Sigmoid colon (tissue), 7 donors: ENCODE measurements around the gene ATP10A. TPM values are rescaled to one million over a fixed set of nuclear protein-coding genes. Genes with fewer than 3 reads are reported as not detected.

Source experiments
- DNase-seq: peaks from one replicate; pipeline ENCODE4 v3.0.0-alpha.2; 2019
- H3K27ac ChIP-seq, 4 donors: fragments of 200-600 bp; sonication (generic); one replicate each; pipeline ENCODE4 v1.5.1; 2016 to 2019; ENCODE audit warnings: mild to moderate bottlenecking in 1 of 4
- H3K27me3 ChIP-seq, 3 donors: fragments of 200-600 bp; sonication (generic); one replicate each; pipeline ENCODE4 v1.5.1; 2019; ENCODE audit warnings: mild to moderate bottlenecking in 1 of 3
- H3K36me3 ChIP-seq, 4 donors: fragments of 200-600 bp; sonication (generic); one replicate each; pipeline ENCODE4 v1.5.1; 2016 to 2019
- H3K4me1 ChIP-seq, 4 donors: fragments of 200-600 bp; sonication (generic); one replicate each; pipeline ENCODE4 v1.5.1; 2017 to 2019
- H3K4me3 ChIP-seq, 4 donors: fragments of 200-600 bp; sonication (generic); one replicate each; pipeline ENCODE4 v1.5.1; 2017 to 2019; ENCODE audit warnings: mild to moderate bottlenecking in 2 of 4, moderate library complexity in 1 of 4
- H3K9me3 ChIP-seq, 4 donors: fragments of 200-600 bp in 3 of 4; sonication (generic) in 3 of 4; one replicate each; pipeline versions ENCODE4 v1.5.1 to v1.6.1; 2013 to 2019
- EP300 ChIP-seq, 4 donors: sonication (generic); formaldehyde crosslinking; IDR thresholded peaks; one replicate each; pipeline ENCODE4 v1.6.1; 2017; ENCODE audit warnings: antibody characterized with exemption in 4 of 4
- POLR2A ChIP-seq, 2 donors: fragments of 450-650 bp; IDR thresholded peaks; one replicate each; pipeline ENCODE4 v1.6.1; 2016; ENCODE audit warnings: antibody characterized with exemption in 2 of 2, mild to moderate bottlenecking in 2 of 2, moderate library complexity in 2 of 2
- POLR2AphosphoS5 ChIP-seq, 4 donors: sonication (generic); formaldehyde crosslinking; IDR thresholded peaks; one replicate each; pipeline ENCODE4 v1.6.1; 2017; ENCODE audit warnings: antibody characterized with exemption in 4 of 4
- WGBS, 2 donors: extraction: QIAGEN DNeasy Blood & Tissue Kit; methylation state at CpG; one replicate each; pipeline ENCODE4 v1.1.7; 2013; 5-methylcytosine and 5-hydroxymethylcytosine counted together
- intact Hi-C: fragments of 100-400 bp; cut with DNase I; formaldehyde crosslinking; loops from one replicate; pipeline ENCODE4 v1.15.1; 2023
- polyA plus RNA-seq, 3 donors: library from polyadenylated mRNA; stranded (reverse); fragments of 200-250 nt; gene quantifications; one replicate each; pipeline ENCODE4 v1.2.3, GENCODE V29; 2013
- total RNA-seq, 4 donors: library from RNA; depleted of rRNA; stranded (reverse); fragments of >200 nt; gene quantifications; one replicate each; pipeline ENCODE4 v1.1.0, GENCODE V29; 2016
- TF ChIP-seq, protein P1 (sequence below), 4 experiments: fragments of 450-650 bp in 3 of 4; fragments of 200-600 bp in 1 of 4; IDR thresholded peaks; one replicate each; pipeline ENCODE4 v1.5.1; 2016 to 2019; ENCODE audit warnings: antibody characterized with exemption in 4 of 4, mild to moderate bottlenecking in 3 of 4, moderate library complexity in 2 of 4
- donor health status: healthy with polysubstance abuse.
- donor health status: Bipolar disorder and iron deficiency.
- donor health status: healthy.

The ATP10A gene
- total and polyA plus RNA-seq, 7 donors: 0.23 to 7.7 (median 2.9) TPM

DNA sequence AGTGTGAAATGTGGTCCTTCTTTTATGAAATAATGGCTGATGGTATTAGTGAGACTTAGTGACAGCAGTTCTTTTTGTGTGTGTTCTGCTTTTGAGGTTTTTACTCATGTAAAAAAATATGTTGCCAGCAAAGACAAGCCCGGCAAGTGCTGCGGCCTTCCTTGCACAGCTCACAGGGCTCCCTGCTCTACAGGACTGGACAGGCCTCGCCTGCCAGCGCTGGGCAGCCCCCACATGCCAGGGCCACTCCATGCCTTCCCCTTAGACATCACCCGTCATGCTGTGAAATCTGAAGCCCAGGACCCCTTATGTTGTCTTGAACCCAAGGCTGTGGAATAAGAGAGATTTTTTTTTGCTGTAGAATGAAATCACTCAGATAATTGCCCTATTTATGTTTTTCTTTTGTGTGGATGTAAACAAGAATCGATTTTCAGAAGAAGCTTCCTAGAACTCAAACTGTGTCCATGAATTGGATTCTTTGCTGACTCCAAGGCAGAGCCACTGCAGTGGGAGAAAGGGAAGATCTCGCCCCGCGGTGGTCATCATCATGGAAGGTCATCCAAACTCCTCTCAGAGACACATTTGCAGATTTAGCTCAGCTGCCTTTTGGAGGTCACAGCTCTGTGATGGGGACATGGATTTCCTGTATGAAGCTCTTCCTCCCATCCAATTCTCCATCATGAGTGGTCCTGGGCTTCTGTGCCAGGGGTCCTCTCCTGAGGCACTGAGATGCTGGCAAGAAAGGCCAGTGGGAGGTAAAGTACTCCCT is 150.8 kb downstream of the ATP10A start:
- TF ChIP-seq POLR2AphosphoS5 (IDR thresholded peaks at IDR 0.05) (no peak), EP300 (IDR thresholded peaks at IDR 0.05) (no peak), POLR2A (IDR thresholded peaks at IDR 0.05) (no peak)
- TF ChIP-seq, protein P1, sequence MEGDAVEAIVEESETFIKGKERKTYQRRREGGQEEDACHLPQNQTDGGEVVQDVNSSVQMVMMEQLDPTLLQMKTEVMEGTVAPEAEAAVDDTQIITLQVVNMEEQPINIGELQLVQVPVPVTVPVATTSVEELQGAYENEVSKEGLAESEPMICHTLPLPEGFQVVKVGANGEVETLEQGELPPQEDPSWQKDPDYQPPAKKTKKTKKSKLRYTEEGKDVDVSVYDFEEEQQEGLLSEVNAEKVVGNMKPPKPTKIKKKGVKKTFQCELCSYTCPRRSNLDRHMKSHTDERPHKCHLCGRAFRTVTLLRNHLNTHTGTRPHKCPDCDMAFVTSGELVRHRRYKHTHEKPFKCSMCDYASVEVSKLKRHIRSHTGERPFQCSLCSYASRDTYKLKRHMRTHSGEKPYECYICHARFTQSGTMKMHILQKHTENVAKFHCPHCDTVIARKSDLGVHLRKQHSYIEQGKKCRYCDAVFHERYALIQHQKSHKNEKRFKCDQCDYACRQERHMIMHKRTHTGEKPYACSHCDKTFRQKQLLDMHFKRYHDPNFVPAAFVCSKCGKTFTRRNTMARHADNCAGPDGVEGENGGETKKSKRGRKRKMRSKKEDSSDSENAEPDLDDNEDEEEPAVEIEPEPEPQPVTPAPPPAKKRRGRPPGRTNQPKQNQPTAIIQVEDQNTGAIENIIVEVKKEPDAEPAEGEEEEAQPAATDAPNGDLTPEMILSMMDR (IDR thresholded peaks at IDR 0.05): no peak
- no peaks in the 10 kb centered on the region for H3K27me3 ChIP-seq
- peaks cover 0 to under 1% (median 0%) of the 10 kb centered on the region in 4 donors for H3K4me1 ChIP-seq
- DNase-seq: peak; percentile 36
- H3K36me3 ChIP-seq: peaks cover 0 to 10% (median 0%) of the 10 kb centered on the region in 4 donors
- H3K4me3 ChIP-seq: no peak overlapping the region
- no peaks in the 10 kb centered on the region for H3K9me3 ChIP-seq
- WGBS, 2 donors: 90 to 92% methylated on average over 9 of the region's 9 CpGs
- no peak overlapping the region for H3K27ac ChIP-seq
- intact Hi-C loops: no loop called here

DNA sequence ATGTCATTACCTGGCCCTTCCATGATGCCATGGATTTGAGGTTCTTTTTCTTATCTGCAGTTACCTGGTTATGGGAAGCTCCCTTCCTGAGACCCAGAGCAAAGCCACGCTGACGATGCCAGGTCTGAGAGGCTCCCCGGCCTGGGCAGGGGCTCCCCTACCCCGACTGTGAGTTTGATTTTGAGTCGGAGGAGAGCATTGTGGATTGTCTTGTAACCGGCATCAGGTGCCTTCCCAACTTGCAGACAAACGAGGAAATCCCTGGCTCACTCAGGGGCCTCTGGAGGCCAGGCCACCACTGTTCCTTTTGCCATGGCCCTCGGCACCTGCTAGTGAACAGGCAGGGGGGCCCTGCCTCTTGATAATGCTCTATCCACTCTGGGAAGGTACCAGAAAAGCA is 151.4 kb downstream of the ATP10A start:
- DNase-seq: peak; percentile 27
- intact Hi-C loops: no loop called here

DNA sequence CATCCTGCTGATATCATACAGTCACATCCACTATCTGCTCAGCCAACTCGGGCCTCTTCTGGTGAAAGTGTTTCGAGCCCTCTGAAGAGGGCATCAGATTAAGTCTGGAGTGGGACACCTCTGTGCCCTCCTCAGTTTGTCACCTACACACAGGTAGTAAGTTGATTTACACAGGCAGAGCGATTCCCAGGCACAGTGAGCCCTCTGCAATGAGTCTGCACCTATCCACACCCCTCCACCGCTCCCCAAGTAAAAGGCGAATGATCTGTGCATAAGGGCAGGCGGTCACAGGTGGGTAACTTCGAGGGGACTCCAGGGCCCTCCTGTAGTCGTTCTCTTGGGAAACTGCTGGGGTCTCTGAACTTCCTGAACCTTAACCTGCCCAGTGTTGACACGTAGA is 152.0 kb downstream of the ATP10A start:
- intact Hi-C loops: no loop called here
- no peaks in the 10 kb centered on the region for H3K27me3 ChIP-seq
- 77 to 79% methylated on average over 9 of the region's 9 CpGs for WGBS, 2 donors
- H3K27ac ChIP-seq: no peak overlapping the region
- no peaks in the 10 kb centered on the region for H3K4me1 ChIP-seq
- TF ChIP-seq EP300 (IDR thresholded peaks at IDR 0.05) (no peak), POLR2AphosphoS5 (IDR thresholded peaks at IDR 0.05) (no peak)
- TF ChIP-seq, protein P1 (IDR thresholded peaks at IDR 0.05): no peak
- no peaks in the 10 kb centered on the region for H3K9me3 ChIP-seq
- peaks cover 0 to 10% (median 0%) of the 10 kb centered on the region in 4 donors for H3K36me3 ChIP-seq
- DNase-seq: peak; percentile 40
- H3K4me3 ChIP-seq: no peak overlapping the region

More for the DNA sequence above, 151.4 kb downstream of the ATP10A start:
- no peaks in the 10 kb centered on the region for H3K27me3 ChIP-seq
- H3K4me1 ChIP-seq: no peaks in the 10 kb centered on the region
- H3K36me3 ChIP-seq: peaks cover 0 to 10% (median 0%) of the 10 kb centered on the region in 4 donors
- no peak overlapping the region for H3K27ac ChIP-seq
- no peak for TF ChIP-seq POLR2AphosphoS5 (IDR thresholded peaks at IDR 0.05)
- 83 to 91% methylated on average over 8 of the region's 8 CpGs for WGBS, 2 donors
- no peak overlapping the region for H3K4me3 ChIP-seq
- no peaks in the 10 kb centered on the region for H3K9me3 ChIP-seq

DNA sequence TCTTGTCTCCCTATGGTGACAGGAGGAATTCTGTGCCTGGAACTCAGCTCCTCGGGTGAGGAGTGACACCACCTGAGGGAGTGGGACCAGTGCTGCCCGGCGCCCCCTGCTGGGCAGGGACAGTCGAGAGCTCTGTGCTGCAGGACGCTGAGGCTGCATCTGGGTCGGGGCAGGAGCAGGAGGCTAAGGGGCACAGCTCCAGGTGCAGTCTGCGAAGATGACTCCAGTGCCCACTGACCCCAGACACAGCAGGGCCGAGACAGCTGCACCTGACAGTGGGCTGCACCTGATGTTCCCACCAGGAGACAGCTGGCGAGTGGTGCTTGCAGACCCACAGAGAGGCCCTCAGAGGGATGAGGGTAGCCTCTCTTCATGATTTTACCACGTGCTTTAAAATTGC is 152.9 kb downstream of the ATP10A start:
- Histone ChIP-seq H3K36me3 (peaks cover 0 to 10% (median 0%) of the 10 kb centered on the region in 4 donors), H3K27me3 (no peaks in the 10 kb centered on the region), H3K4me3 (no peak overlapping the region), H3K4me1 (no peaks in the 10 kb centered on the region), H3K9me3 (no peaks in the 10 kb centered on the region), H3K27ac (no peak overlapping the region)
- TF ChIP-seq, protein P1 (IDR thresholded peaks at IDR 0.05): peak; percentile 31 to 56 (median 36)
- no peak for TF ChIP-seq POLR2AphosphoS5 (IDR thresholded peaks at IDR 0.05)
- no peak for TF ChIP-seq EP300 (IDR thresholded peaks at IDR 0.05)
- no peak for TF ChIP-seq POLR2A (IDR thresholded peaks at IDR 0.05)
- intact Hi-C loops: no loop called here
- DNase-seq: peak; percentile 68
- 33 to 44% methylated on average over 10 of the region's 10 CpGs for WGBS, 2 donors

DNA sequence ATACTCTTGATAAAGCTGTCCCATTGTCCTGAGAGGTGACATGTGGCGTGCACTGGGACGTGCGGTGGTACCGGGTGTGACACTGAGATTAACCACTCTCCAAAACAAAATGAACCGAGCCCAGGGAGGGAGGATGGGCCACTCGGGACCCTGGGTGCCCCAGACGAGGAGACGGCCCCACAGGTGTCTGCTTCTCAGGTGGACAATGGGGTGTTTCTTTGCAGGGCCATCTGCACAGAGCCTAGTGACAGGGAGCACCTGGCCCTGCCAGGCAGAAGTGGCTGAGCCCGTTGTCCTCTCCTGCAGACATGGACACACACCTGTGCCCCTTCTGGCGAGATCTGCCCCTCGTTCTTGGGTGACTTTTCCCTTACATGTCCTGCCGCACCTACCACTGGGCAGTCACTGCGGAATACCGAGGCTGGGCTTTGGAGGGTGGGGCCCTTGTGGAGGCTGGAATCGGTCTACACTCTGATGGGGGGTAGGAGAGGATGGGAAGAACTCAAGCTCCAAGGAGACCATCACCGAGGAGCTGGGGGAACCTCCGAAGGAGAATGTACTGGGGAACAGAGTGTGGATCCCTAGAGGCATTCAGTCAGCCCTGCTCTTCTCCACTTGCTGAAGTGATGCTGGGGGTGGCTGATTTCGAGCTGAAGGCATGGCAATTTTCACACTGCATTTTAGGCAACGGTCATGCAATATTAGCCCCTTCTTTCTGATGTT is 153.5 kb downstream of the ATP10A start:
- WGBS, 2 donors: 85 to 91% methylated on average over 19 of the region's 19 CpGs
- TF ChIP-seq POLR2AphosphoS5 (IDR thresholded peaks at IDR 0.05): no peak
- no peak for TF ChIP-seq EP300 (IDR thresholded peaks at IDR 0.05)
- no peak for TF ChIP-seq POLR2A (IDR thresholded peaks at IDR 0.05)
- TF ChIP-seq, protein P1 (IDR thresholded peaks at IDR 0.05): no peak

More for the DNA sequence above, 153.5 kb downstream of the ATP10A start:
- H3K4me1 ChIP-seq: no peaks in the 10 kb centered on the region
- peaks cover 0 to 10% (median 0%) of the 10 kb centered on the region in 4 donors for H3K36me3 ChIP-seq
- H3K9me3 ChIP-seq: no peaks in the 10 kb centered on the region
- DNase-seq: peak; percentile 56
- no peak overlapping the region for H3K4me3 ChIP-seq
- peak overlapping the region in 1 of 4 donors; percentile 33 for H3K27ac ChIP-seq
- H3K27me3 ChIP-seq: no peaks in the 10 kb centered on the region
- intact Hi-C loops: no loop called here
